Activated CD8-positive, alpha-beta T cell treated with anti-CD3 and anti-CD28 coated beads for 36 hours (primary cell): Measurements from ENCODE around the gene TMEM147. TPM values are rescaled to one million over a fixed set of nuclear protein-coding genes. Genes with fewer than 3 reads are reported as not detected.

Experiments
- ATAC-seq: fragments of 200-7000 bp; cut with Tn5 transposase; one replicate; pipeline ENCODE4 v1.10.0; 2021; ENCODE audit warnings: mild to moderate bottlenecking, moderate library complexity
- CTCF ChIA-PET: fragments of 350-600 bp; sonication (Branson Sonifier 250); formaldehyde crosslinking; loops from one replicate; lab custom pipeline; 2021; ENCODE audit warnings: antibody characterized with exemption; lab: Charles Lee
- POLR2A ChIA-PET: fragments of 350-600 bp; sonication (Branson Sonifier 250); formaldehyde crosslinking; loops from one replicate; lab custom pipeline; 2021; ENCODE audit warnings: antibody characterized with exemption; lab: Charles Lee
- DNase-seq: peaks from one replicate; pipeline ENCODE4 v3.0.0-alpha.2; 2020
- H3K27ac Mint-ChIP-seq: one replicate; pipeline ENCODE4 v1.8.0; 2021; ENCODE audit warnings: mild to moderate bottlenecking, mixed read lengths
- H3K27me3 Mint-ChIP-seq: one replicate; pipeline ENCODE4 v1.8.0; 2021; ENCODE audit warnings: mixed read lengths
- H3K36me3 Mint-ChIP-seq: one replicate; pipeline ENCODE4 v1.8.0; 2021; ENCODE audit warnings: low read depth, mixed read lengths
- H3K4me1 Mint-ChIP-seq: one replicate; pipeline ENCODE4 v1.8.0; 2021; ENCODE audit warnings: low read depth, mixed read lengths
- H3K4me3 Mint-ChIP-seq: one replicate; pipeline ENCODE4 v1.8.0; 2021; ENCODE audit warnings: mild to moderate bottlenecking, moderate library complexity, mixed read lengths
- H3K9me3 Mint-ChIP-seq: one replicate; pipeline ENCODE4 v1.8.0; 2021; ENCODE audit warnings: mixed read lengths
- CTCF ChIP-seq: fragments of 200-600 bp; IDR thresholded peaks from one replicate; pipeline ENCODE4 v1.8.0; 2022; ENCODE audit warnings: antibody characterized with exemption, mild to moderate bottlenecking
- intact Hi-C: fragments of 100-400 bp; cut with micrococcal nuclease; formaldehyde crosslinking; loops from one replicate; pipeline ENCODE4 v1.10.0; 2022
- total RNA-seq, 2 experiments: library from RNA; stranded (reverse); gene quantifications; one replicate each; pipeline ENCODE4 v1.2.3, GENCODE V29; 2021

Gene TMEM147
- total RNA-seq, 2 experiments from 2014 or later: 81.7 to 86.6 TPM

- CTCF ChIA-PET: interaction anchor here (0.8 to 1.8 kb wide), 8 partner anchors 9 to 87 kb away, joined by 3 to 13 read pairs (median 4); partner anchors contain the start of gene HAUS5
- Mint-ChIP-seq H3K36me3 (no peaks in the 10 kb centered on the region), H3K4me3 (peak overlapping the region; percentile 26), H3K9me3 (no peaks in the 10 kb centered on the region), H3K27me3 (peaks cover 38% of the 10 kb centered on the region), H3K27ac (no peak overlapping the region), H3K4me1 (peaks cover 8% of the 10 kb centered on the region)
- ATAC-seq (no peak), DNase-seq (no peak)
- POLR2A ChIA-PET: interaction anchor here (1.3 kb wide), 1 partner anchor 51 kb away, joined by 3 read pairs; no protein-coding TSS in a partner anchor
- intact Hi-C loops: no loop called here
- TF ChIP-seq CTCF: no peak
Measured at GRCh38 chr19:35556846-35557538, 11.6 kb downstream of the TMEM147 start.

GRCh38 chr19:35557539-35558399 is 12.3 kb downstream of the TMEM147 start:
- H3K36me3 Mint-ChIP-seq: no peaks in the 10 kb centered on the region
- intact Hi-C loops: no loop called here
- H3K4me1 Mint-ChIP-seq: peaks cover 8% of the 10 kb centered on the region
- TF ChIP-seq CTCF: no peak
- peak; percentile 74 for ATAC-seq
- H3K27ac Mint-ChIP-seq: no peak overlapping the region
- ChIA-PET CTCF (interaction anchor here (0.8 to 1.8 kb wide), 7 partner anchors 10 to 87 kb away, joined by 3 to 13 read pairs (median 3); partner anchors contain the start of gene HAUS5), POLR2A (interaction anchor here (0.7 kb wide), 1 partner anchor 10 kb away, joined by 3 read pairs; no protein-coding TSS in a partner anchor)
- H3K4me3 Mint-ChIP-seq: peak overlapping the region; percentile 67
- H3K9me3 Mint-ChIP-seq: no peaks in the 10 kb centered on the region
- peak; percentile 71 for DNase-seq
- H3K27me3 Mint-ChIP-seq: peaks cover 44% of the 10 kb centered on the region

- H3K27ac Mint-ChIP-seq: no peak overlapping the region
- intact Hi-C loops: no loop called here
- TF ChIP-seq CTCF: no peak
- ATAC-seq (no peak), DNase-seq (no peak)
- no peaks in the 10 kb centered on the region for H3K36me3 Mint-ChIP-seq
- H3K27me3 Mint-ChIP-seq: peaks cover 44% of the 10 kb centered on the region
- no peak overlapping the region for H3K4me3 Mint-ChIP-seq
- ChIA-PET CTCF (interaction anchor here (1.4 to 1.8 kb wide), 4 partner anchors 10 to 86 kb away, joined by 3 to 13 read pairs (median 5); no protein-coding TSS in a partner anchor), POLR2A (interaction anchor here (0.7 kb wide), 1 partner anchor 10 kb away, joined by 3 read pairs; no protein-coding TSS in a partner anchor)
- peaks cover 8% of the 10 kb centered on the region for H3K4me1 Mint-ChIP-seq
- no peaks in the 10 kb centered on the region for H3K9me3 Mint-ChIP-seq
Measured at GRCh38 chr19:35558400-35559280, 13.2 kb downstream of the TMEM147 start.

- Mint-ChIP-seq H3K27me3 (peaks cover 46% of the 10 kb centered on the region), H3K27ac (no peak overlapping the region), H3K36me3 (no peaks in the 10 kb centered on the region), H3K4me1 (peaks cover 8% of the 10 kb centered on the region), H3K9me3 (no peaks in the 10 kb centered on the region), H3K4me3 (no peak overlapping the region)
- POLR2A ChIA-PET: no interaction called here
- no peak for ATAC-seq
- intact Hi-C loops: no loop called here
- CTCF ChIA-PET: interaction anchor here (1.4 to 1.5 kb wide), 2 partner anchors 11 to 33 kb away, joined by 3 to 7 read pairs; no protein-coding TSS in a partner anchor
- DNase-seq: no peak
- TF ChIP-seq CTCF: no peak
Measured at GRCh38 chr19:35559281-35559659, 13.8 kb downstream of the TMEM147 start.
